GM23338 (cell line): ENCODE data around the gene BTBD1. TPM values are rescaled to one million over a fixed set of nuclear protein-coding genes. Genes with fewer than 3 reads are reported as not detected.

ENCODE experiments used
- ATAC-seq: fragments of 200-7000 bp; cut with Tn5 transposase; 3 replicates; pipeline ENCODE4 v1.9.1; 2020
- DNase-seq: peaks from one replicate; pipeline ENCODE4 v3.0.0-alpha.2; 2015; ENCODE audit warnings: low spot score
- H2AFZ ChIP-seq: fragments of 200-600 bp; sonication (generic); 2 replicates; pipeline ENCODE4 v1.8.0; 2016; ENCODE audit warnings: antibody characterized with exemption, mild to moderate bottlenecking, moderate library complexity
- H3F3A ChIP-seq: fragments of 200-600 bp; sonication (generic); replicated peaks from 2 replicates; pipeline ENCODE4 v1.8.0; 2017; ENCODE audit warnings: antibody characterized with exemption, mixed run types, low read depth
- H3K27ac ChIP-seq: fragments of 200-600 bp; sonication (generic); 2 replicates; pipeline ENCODE4 v1.6.1; 2016; ENCODE audit warnings: low read depth
- H3K27me3 ChIP-seq: fragments of 200-600 bp; sonication (generic); 2 replicates; pipeline ENCODE4 v1.8.0; 2016; ENCODE audit warnings: mild to moderate bottlenecking, mixed run types, moderate library complexity; ENCODE audit not compliant: insufficient read depth
- H3K36me3 ChIP-seq: fragments of 200-600 bp; sonication (generic); 2 replicates; pipeline ENCODE4 v1.8.0; 2016; ENCODE audit warnings: mild to moderate bottlenecking; ENCODE audit not compliant: insufficient read depth
- H3K4me1 ChIP-seq: fragments of 200-600 bp; sonication (generic); 2 replicates; pipeline ENCODE4 v1.8.0; 2016; ENCODE audit warnings: mild to moderate bottlenecking, moderate library complexity; ENCODE audit not compliant: insufficient read depth
- H3K4me2 ChIP-seq: fragments of 200-600 bp; sonication (generic); 2 replicates; pipeline ENCODE4 v1.7.1; 2017; ENCODE audit warnings: mixed run types
- H3K4me3 ChIP-seq: fragments of 200-600 bp; sonication (generic); 2 replicates; pipeline ENCODE4 v1.6.1; 2016; ENCODE audit warnings: mixed run types
- H3K79me2 ChIP-seq: fragments of 200-600 bp; sonication (generic); replicated peaks from 2 replicates; pipeline ENCODE4 v1.8.0; 2017; ENCODE audit warnings: mild to moderate bottlenecking; ENCODE audit not compliant: insufficient read depth
- H3K9me2 ChIP-seq: fragments of 200-600 bp; sonication (generic); 2 replicates; pipeline ENCODE4 v1.8.0; 2017; ENCODE audit not compliant: insufficient read depth
- H4K20me1 ChIP-seq: fragments of 200-600 bp; sonication (generic); replicated peaks from 2 replicates; pipeline ENCODE4 v1.8.0; 2017; ENCODE audit warnings: mild to moderate bottlenecking; ENCODE audit not compliant: insufficient read depth
- H3K27ac Mint-ChIP-seq: 2 replicates; pipeline ENCODE4 v1.8.0; 2020; ENCODE audit warnings: inconsistent platforms, mild to moderate bottlenecking, moderate library complexity, mixed read lengths
- H3K27me3 Mint-ChIP-seq: 3 replicates; pipeline ENCODE4 v1.8.0; 2022; ENCODE audit warnings: low read depth, mild to moderate bottlenecking, moderate library complexity, mixed read lengths, inconsistent platforms; ENCODE audit not compliant: insufficient read depth, poor library complexity
- H3K36me3 Mint-ChIP-seq: 3 replicates; pipeline ENCODE4 v1.8.0; 2021; ENCODE audit warnings: low read depth, mild to moderate bottlenecking, inconsistent platforms, moderate library complexity, mixed read lengths
- H3K4me1 Mint-ChIP-seq: 3 replicates; pipeline ENCODE4 v1.8.0; 2020; ENCODE audit warnings: mild to moderate bottlenecking, inconsistent platforms, mixed read lengths
- H3K4me3 Mint-ChIP-seq: 3 replicates; pipeline ENCODE4 v1.8.0; 2021; ENCODE audit warnings: moderate library complexity, mild to moderate bottlenecking, inconsistent platforms, mixed read lengths
- H3K9me3 Mint-ChIP-seq: 3 replicates; pipeline ENCODE4 v1.8.0; 2020; ENCODE audit warnings: moderate library complexity, mild to moderate bottlenecking, inconsistent platforms, mixed read lengths
- CTCF ChIP-seq, 2 experiments: fragments of 200-600 bp in 1 of 2; sonication (generic) in 1 of 2; conservative IDR thresholded peaks; 2 replicates each; pipeline versions ENCODE4 v1.5.1 to v1.6.1; 2016 to 2017; ENCODE audit warnings: antibody characterized with exemption in 2 of 2, low read depth in 2 of 2, mild to moderate bottlenecking in 2 of 2, moderate library complexity in 1 of 2
- EZH2 ChIP-seq: fragments of 200-600 bp; sonication (generic); IDR thresholded peaks from one replicate; pipeline ENCODE4 v1.8.0; 2017; ENCODE audit warnings: antibody characterized with exemption, mild to moderate bottlenecking, low read depth; ENCODE audit not compliant: unreplicated experiment
- EZH2phosphoT487 ChIP-seq: fragments of 200-600 bp; sonication (generic); IDR thresholded peaks from one replicate; pipeline ENCODE4 v1.8.1; 2018; ENCODE audit warnings: antibody characterized with exemption; ENCODE audit not compliant: unreplicated experiment
- JUNB ChIP-seq: IDR thresholded peaks from one replicate; pipeline ENCODE4 v1.6.1; 2016; ENCODE audit warnings: antibody characterized with exemption; ENCODE audit not compliant: unreplicated experiment
- POLR2AphosphoS5 ChIP-seq: IDR thresholded peaks from 2 replicates; pipeline ENCODE4 v1.6.1; 2016; ENCODE audit warnings: antibody characterized with exemption, low read depth
- REST ChIP-seq: IDR thresholded peaks from one replicate; pipeline ENCODE4 v1.6.1; 2018; ENCODE audit warnings: antibody characterized with exemption; ENCODE audit not compliant: unreplicated experiment
- ZNF331 ChIP-seq: fragments of 250-450 bp; sonication (Bioruptor Pico); IDR thresholded peaks from 2 replicates; pipeline ENCODE4 v1.5.0; 2020; ENCODE audit warnings: low read depth, mild to moderate bottlenecking, moderate library complexity
- ZNF462 ChIP-seq: fragments of 250-450 bp; sonication (Bioruptor Pico); IDR thresholded peaks from 2 replicates; pipeline ENCODE4 v1.5.0; 2020; ENCODE audit warnings: mild to moderate bottlenecking, moderate library complexity
- polyA plus RNA-seq: library from polyadenylated mRNA; unstranded; fragments of >200 nt; fragmentation: Nextera tagmentation; extraction: Ambion mirVana; gene quantifications from 2 replicates; pipeline ENCODE4 v1.2.1, GENCODE V29; 2016
- total RNA-seq: library from RNA; depleted of rRNA; stranded (reverse); fragments of >200 nt; shearing (Covaris generic); gene quantifications from 2 replicates; pipeline ENCODE4 v1.2.3, GENCODE V29; 2014

Gene BTBD1
- total and polyA plus RNA-seq, 2 experiments from 2014 or later, result 12.6 to 66.1 TPM

GRCh38 chr15:82995938-82996337 lies 71.1 kb downstream of the BTBD1 start (continued):
- no peak for TF ChIP-seq ZNF462

GRCh38 chr15:82995076-82995475 lies 72.0 kb downstream of the BTBD1 start:
- peaks cover 20% of the 10 kb centered on the region for H3K36me3 Mint-ChIP-seq
- H4K20me1 ChIP-seq, result no peaks in the 10 kb centered on the region
- no peak overlapping the region for H3K27ac Mint-ChIP-seq
- peaks cover 1% of the 10 kb centered on the region; the same call in 1 of the 3 replicates for H3K4me1 Mint-ChIP-seq
- H3K4me1 ChIP-seq, result no peaks in the 10 kb centered on the region
- DNase-seq, result no peak
- no peaks in the 10 kb centered on the region for H3K36me3 ChIP-seq
- no peaks in the 10 kb centered on the region for H3K9me2 ChIP-seq
- H3K27me3 ChIP-seq, result no peaks in the 10 kb centered on the region
- H3K4me3 Mint-ChIP-seq, result no peak overlapping the region
- peaks cover 4% of the 10 kb centered on the region for H3K27me3 Mint-ChIP-seq
- H3K79me2 ChIP-seq, result no peaks in the 10 kb centered on the region
- ATAC-seq, result no peak
- H3F3A ChIP-seq, result no peaks in the 10 kb centered on the region
- H3K4me3 ChIP-seq, result no peak overlapping the region
- H2AFZ ChIP-seq, result no peak overlapping the region
- H3K27ac ChIP-seq, result no peak overlapping the region
- peaks cover 5% of the 10 kb centered on the region; the same call in 2 of the 3 replicates for H3K9me3 Mint-ChIP-seq
- H3K4me2 ChIP-seq, result no peak overlapping the region
- TF ChIP-seq CTCF (conservative IDR thresholded peaks at IDR 0.05; ENCODE audit: low read depth in 2 of 2) (no peak), POLR2AphosphoS5 (no peak), EZH2 (no peak), EZH2phosphoT487 (no peak), ZNF331 (CRISPR knock-in tag) (no peak), REST (no peak), JUNB (no peak)
